HL-60/S4 treated with phorbol 12-myristate 13-acetate at 8.2 ng/mL for 4 days and 3 days (cell line): ENCODE measurements around the gene CTIF.

Source experiments
- in situ Hi-C: fragments of 300-500 bp; cut with MboI; formaldehyde crosslinking; loops from 2 replicates; pipeline ENCODE4 v1.15.0; 2022; ENCODE audit warnings: low sequenced_read_pairs

Gene CTIF

GRCh38 chr18:48741866-48742265 is 203.0 kb downstream of the CTIF start:
- in situ Hi-C loops, result no loop called here

DNA sequence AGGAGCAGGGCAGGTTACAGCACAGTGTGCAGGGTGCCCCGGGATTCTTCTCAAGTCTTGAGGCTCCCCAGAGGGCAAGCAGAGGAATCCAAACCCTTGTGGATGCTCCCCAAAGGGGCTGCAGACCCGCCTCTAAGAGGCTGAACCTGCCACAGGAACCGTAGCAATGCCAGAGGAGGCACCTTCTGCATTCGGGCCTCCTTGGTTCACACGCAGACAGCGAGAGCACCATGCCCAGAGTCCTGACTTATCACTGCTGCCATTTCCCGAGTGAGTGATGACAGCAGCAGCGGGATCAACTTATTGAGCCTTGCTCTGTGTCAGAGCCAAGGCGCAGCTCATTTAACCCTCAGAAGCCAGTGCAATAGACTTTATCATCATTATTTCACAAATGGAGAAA is 203.5 kb downstream of the CTIF start:
- in situ Hi-C loops, result no loop called here

- in situ Hi-C loops, result no loop called here
Observed at GRCh38 chr18:48742706-48743475, 204.1 kb downstream of the CTIF start.

DNA sequence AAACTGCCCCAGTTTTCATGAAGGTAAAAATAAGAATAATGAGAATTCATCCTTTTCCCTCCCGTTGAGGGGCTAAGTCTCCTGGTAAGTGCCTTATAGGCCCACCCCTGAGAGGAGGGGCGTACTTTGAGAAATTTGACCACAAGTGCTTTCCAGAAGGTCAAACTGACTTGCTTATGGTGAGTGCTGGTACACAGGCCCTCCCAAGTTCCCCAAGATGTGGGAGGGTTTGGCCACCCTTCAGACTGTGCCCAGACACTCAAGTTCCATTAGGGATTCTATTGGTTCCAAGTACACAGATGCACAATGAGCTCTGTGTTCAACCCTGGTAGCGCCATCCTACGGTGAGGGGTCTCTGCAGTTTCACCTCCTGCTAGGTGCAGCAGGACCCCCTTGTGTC is 205.1 kb downstream of the CTIF start:
- in situ Hi-C loops, result no loop called here

- in situ Hi-C loops, result no loop called here
Observed at GRCh38 chr18:48745293-48745692, 206.5 kb downstream of the CTIF start.

GRCh38 chr18:48749768-48750167 is 210.9 kb downstream of the CTIF start:
- in situ Hi-C loops, result no loop called here

GRCh38 chr18:48750485-48751175 is 211.8 kb downstream of the CTIF start:
- in situ Hi-C loops, result no loop called here

- in situ Hi-C loops, result no loop called here
Observed at GRCh38 chr18:48751727-48752468, 213.1 kb downstream of the CTIF start.

GRCh38 chr18:48752478-48752877 is 213.6 kb downstream of the CTIF start:
- in situ Hi-C loops, result no loop called here

GRCh38 chr18:48752928-48753327 is 214.1 kb downstream of the CTIF start:
- in situ Hi-C loops, result no loop called here

- in situ Hi-C loops, result no loop called here
Observed at GRCh38 chr18:48753691-48754090, 214.9 kb downstream of the CTIF start.

- in situ Hi-C loops, result no loop called here
Observed at GRCh38 chr18:48754559-48754958, 215.7 kb downstream of the CTIF start.

DNA sequence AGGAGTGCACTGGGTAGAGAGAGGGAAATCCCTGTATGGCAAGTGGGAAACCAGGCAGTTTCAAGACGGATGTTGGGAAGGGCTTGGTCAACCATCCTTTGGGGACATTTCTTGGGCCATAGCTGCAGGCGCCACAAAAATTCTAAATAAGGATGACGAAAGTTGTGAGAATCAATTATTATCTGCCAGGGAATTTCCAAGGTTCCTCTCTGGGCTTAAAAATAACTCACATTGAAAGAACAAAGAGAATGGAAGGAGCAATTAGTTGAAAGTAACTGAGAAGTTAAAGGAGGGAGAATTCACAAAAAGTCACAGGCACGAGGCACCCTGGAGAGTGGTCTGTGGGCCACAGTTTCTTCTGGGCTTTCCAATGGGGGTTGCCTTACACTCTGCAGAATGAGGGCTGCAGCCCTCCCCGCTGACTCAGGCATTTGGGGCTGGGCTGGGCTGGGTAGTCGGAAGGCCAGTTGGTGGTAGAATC is 216.2 kb downstream of the CTIF start:
- in situ Hi-C loops, result no loop called here

DNA sequence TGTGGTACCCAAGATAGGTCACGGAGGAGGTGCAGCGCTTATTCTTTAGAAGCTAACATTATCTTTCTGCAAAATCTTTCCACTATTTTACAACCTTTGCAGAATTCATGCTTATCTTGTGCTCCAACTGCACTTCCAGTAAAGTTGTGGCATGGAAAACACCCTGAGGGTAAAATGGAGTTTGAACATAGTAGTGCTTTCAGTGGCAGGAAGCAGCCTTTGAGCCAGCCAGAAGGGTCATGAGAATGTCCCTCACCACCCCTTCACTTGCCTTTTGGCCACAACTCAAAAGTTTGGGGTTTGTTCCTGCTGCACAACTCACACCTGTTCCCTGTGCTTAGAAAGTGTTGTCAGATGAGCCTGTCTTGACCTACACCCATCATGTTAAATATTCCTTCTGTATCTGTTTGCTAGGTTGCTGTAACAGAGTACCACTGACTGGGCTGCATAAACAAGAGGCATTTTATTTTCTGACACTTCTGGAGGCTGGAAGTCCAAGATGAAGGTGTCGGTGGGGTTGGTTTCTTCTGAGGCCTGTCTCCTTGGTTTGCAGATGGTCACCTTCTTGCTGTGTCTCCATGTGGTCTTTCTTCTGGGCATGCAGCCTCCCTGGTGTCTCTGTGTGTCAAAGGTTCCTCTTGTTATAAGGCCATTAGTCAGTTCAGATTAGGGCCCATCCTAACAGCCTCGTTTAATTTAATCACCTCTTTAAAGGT is 217.8 kb downstream of the CTIF start:
- in situ Hi-C loops, result no loop called here

DNA sequence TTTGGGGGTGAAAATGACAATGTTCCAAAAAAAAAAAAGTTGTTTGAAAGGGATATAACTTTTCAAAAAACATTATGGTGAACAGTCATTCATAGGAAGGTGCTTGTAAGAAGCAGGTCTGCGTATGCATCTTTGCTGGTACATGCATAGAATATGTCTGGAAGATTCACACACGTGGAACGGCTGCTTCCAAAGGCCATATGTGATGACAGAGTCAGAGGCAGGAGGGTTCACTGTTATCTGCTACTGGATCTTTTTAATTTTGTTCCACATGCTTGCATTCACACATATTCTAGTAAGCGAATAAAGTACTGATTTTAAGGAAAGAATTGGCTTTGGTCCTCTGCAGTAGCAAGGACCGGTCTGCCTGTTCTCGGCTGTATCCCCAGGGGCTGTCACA is 218.5 kb downstream of the CTIF start:
- in situ Hi-C loops, result no loop called here

GRCh38 chr18:48757906-48758305 is 219.1 kb downstream of the CTIF start:
- in situ Hi-C loops, result no loop called here

DNA sequence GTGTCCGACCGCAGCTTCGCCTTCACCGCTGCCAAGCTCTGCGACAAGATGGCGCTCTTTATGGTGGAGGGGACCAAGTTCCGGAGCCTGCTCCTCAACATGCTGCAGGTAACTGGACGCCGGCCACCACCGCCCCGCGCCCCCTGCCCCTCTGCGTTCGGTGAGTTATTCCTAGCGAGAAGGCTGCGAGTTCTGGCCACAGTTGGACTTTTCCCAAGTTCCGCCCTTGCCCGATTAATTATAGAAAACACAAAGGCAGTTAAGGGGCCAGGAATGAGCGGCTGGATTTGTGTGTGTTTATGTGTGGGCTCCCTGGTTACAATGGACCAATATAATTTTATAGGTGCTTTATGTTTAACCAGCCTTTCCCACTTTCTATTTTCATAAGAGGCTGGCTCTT is 222.8 kb downstream of the CTIF start:
- in situ Hi-C loops, result no loop called here

- in situ Hi-C loops, result no loop called here
Observed at GRCh38 chr18:48762022-48762421, 223.2 kb downstream of the CTIF start.

DNA sequence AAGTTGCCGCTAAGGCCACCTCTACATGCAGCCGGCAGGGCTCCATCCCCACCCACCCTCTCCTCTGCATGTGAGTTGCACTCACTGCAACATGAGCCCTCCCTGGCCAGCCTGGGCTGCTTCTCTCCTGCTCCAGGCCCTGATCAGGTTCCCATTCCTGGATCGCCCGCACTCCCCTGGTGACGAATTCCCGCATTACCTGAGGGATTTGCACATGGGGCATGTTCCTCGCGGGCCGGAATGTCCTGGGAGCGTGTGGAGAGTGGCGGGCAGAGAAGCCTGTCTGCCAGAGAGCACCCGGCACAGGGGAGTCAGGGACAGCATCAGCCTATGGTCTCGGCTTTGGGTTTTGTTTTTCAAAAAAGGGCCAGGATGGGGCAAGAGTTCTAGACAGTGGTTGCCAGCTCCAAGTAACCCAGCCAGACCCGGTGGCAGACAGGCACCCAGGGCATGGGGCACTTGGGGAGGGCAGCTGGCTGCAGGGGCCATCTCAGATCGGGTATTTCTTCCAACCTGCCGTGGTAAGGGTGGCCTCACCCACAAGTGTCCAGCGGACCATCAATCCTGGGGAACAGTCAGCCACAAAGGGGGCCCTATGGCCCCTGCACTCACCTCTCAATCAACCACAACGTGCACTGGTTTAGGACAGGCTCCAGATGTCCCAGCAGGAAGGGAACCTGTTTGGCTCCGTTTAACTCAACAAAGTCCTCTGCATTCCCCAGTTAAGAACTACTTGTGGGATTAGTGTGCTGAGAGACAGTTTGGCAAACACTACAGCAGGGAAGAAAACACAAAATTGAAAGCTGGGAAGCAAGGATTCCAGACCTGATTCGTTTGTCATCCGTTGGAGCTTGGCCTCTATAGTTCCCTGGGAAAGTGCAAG is 224.2 kb downstream of the CTIF start:
- in situ Hi-C loops, result no loop called here

DNA sequence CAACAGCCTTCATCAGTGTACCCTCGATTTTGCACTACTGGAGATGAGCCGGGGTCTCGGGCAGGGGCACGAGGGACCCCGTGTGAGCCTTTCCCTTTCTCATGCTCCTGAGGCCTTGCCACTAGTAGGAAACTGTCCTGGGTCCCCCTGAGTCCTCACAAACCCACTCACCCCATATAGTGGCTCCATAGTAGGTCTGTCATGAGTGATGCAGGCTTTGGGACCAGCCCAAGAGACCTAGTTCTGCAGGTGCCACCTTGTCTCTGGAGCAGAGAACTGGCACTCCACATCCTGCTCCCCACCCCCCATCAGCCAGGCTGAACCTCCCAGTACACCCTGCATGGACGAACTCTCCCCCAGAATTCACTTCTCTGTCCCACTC is 224.9 kb downstream of the CTIF start:
- in situ Hi-C loops, result no loop called here
